Spleen (tissue), 13 donors: ENCODE data around the gene IRF6. TPM values are rescaled to one million over a fixed set of nuclear protein-coding genes. Genes with fewer than 3 reads are reported as not detected.

Experiments
- DNase-seq: peaks from one replicate; pipeline ENCODE4 v3.0.0-alpha.2; 2020
- H3K27ac ChIP-seq, 8 donors: fragments of 200-600 bp; sonication (generic) in 7 of 8; 1 replicate in 4 of 8; 2 replicates in 4 of 8; pipeline versions ENCODE4 v1.5.0 to v1.8.0; 2016 to 2021; ENCODE audit warnings: inconsistent platforms in 4 of 8, mild to moderate bottlenecking in 4 of 8, moderate library complexity in 1 of 8
- H3K27me3 ChIP-seq, 7 donors: fragments of 200-600 bp; sonication (generic) in 6 of 7; replicated peaks in 1 of 7; 1 replicate in 4 of 7; 2 replicates in 3 of 7; pipeline versions ENCODE4 v1.5.0 to v1.8.0; 2016 to 2021; ENCODE audit warnings: inconsistent platforms in 3 of 7, mild to moderate bottlenecking in 1 of 7
- H3K36me3 ChIP-seq, 6 donors: fragments of 200-600 bp; sonication (generic) in 5 of 6; 1 replicate in 4 of 6; 2 replicates in 2 of 6; pipeline versions ENCODE4 v1.5.0 to v1.8.0; 2016 to 2021; ENCODE audit warnings: inconsistent platforms in 2 of 6
- H3K4me1 ChIP-seq, 6 donors: fragments of 200-600 bp; sonication (generic) in 5 of 6; 1 replicate in 3 of 6; 2 replicates in 3 of 6; pipeline versions ENCODE4 v1.5.0 to v1.8.0; 2016 to 2021; ENCODE audit warnings: inconsistent platforms in 3 of 6
- H3K4me3 ChIP-seq, 8 donors: fragments of 200-600 bp; sonication (generic) in 7 of 8; 1 replicate in 4 of 8; 2 replicates in 4 of 8; pipeline versions ENCODE4 v1.5.0 to v1.8.0; 2016 to 2021; ENCODE audit warnings: inconsistent platforms in 4 of 8, mild to moderate bottlenecking in 4 of 8, moderate library complexity in 2 of 8
- H3K9me3 ChIP-seq, 8 donors: fragments of 200-600 bp; sonication (generic) in 7 of 8; 1 replicate in 4 of 8; 2 replicates in 4 of 8; pipeline versions ENCODE4 v1.5.0 to v1.8.0; 2016 to 2021; ENCODE audit warnings: inconsistent platforms in 4 of 8
- CTCF ChIP-seq, 11 experiments: fragments of 200-600 bp in 7 of 11; fragments of 450-650 bp in 4 of 11; sonication (generic) in 4 of 11; IDR thresholded peaks in 8 of 11; conservative IDR thresholded peaks in 3 of 11; 1 replicate in 7 of 11; 2 replicates in 4 of 11; pipeline versions ENCODE4 v1.4.0 to v1.8.0; 2016 to 2021; ENCODE audit warnings: antibody characterized with exemption in 11 of 11, inconsistent platforms in 4 of 11, mild to moderate bottlenecking in 1 of 11
- POLR2A ChIP-seq, 3 donors: fragments of 450-650 bp; IDR thresholded peaks; one replicate each; pipeline ENCODE4 v1.5.1; 2017; ENCODE audit warnings: antibody characterized with exemption in 3 of 3, mild to moderate bottlenecking in 1 of 3
- POLR2AphosphoS5 ChIP-seq, 3 donors: sonication (generic); formaldehyde crosslinking; IDR thresholded peaks; one replicate each; pipeline ENCODE4 v1.5.1; 2017; ENCODE audit warnings: antibody characterized with exemption in 3 of 3
- WGBS, 5 donors: extraction: QIAGEN DNeasy Blood & Tissue Kit in 3 of 5; methylation state at CpG; one replicate each; pipeline versions ENCODE4 v1.1.5 to v1.1.7; 2013 to 2018; 5-methylcytosine and 5-hydroxymethylcytosine counted together
- intact Hi-C: fragments of 100-400 bp; cut with DNase I; formaldehyde crosslinking; loops from one replicate; pipeline ENCODE4 v1.15.0; 2023; ENCODE audit warnings: low total_unique reads
- long read RNA-seq, 2 donors: transcript quantifications; one replicate each; lab custom pipeline, GENCODE V29; 2026
- polyA plus RNA-seq, 3 donors: library from polyadenylated mRNA; stranded (reverse); fragments of 200-250 nt; gene quantifications; one replicate each; pipeline ENCODE4 v1.2.1, GENCODE V29; 2013
- total RNA-seq, 7 donors: library from RNA; depleted of rRNA in 3 of 7; stranded (reverse); fragments of >200 nt in 3 of 7; fragmentation: NEBNext Ultra II Directional in 4 of 7; extraction: Animal tissue kit (Norgen Biotek cat#: 25700) in 4 of 7; gene quantifications; one replicate each; pipeline versions ENCODE4 v1.1.0 to v1.2.1, GENCODE V29; 2016 to 2021
- donor health status: healthy with polysubstance abuse.
- donor health status: DM: no; HTN: no; CAD: no; lungs with moderate emphysema.
- donor health status: DM: no; HTN: no; CAD: no.
- donor health status: Bipolar disorder and iron deficiency.
- donor health status: healthy.
- donor health status: DM: no; HTN: no; CAD: no.
- donor health status: DM: yes; HTN: yes; CAD: no.

Gene IRF6
- total RNA-seq = 1 to 10 TPM; 3.1 to 5.6 (median 4.0) TPM
- polyA plus RNA-seq = 1 to 10 TPM in 2 of 3 donors, under 1 TPM in 1; 0.59 to 1.6 (median 1.4) TPM
- long read RNA-seq, donor 1, full-length matches to known transcripts = 1 of 1 reads
- long read RNA-seq, donor 1, partial matches to known transcripts = 0 of 1 reads
- long read RNA-seq, donor 1, other reads (novel, unspliced or antisense) = 0 of 1 reads
- long read RNA-seq, donor 2, full-length matches to known transcripts = 2 of 2 reads
- long read RNA-seq, donor 2, partial matches to known transcripts = 0 of 2 reads
- long read RNA-seq, donor 2, other reads (novel, unspliced or antisense) = 0 of 2 reads

DNA sequence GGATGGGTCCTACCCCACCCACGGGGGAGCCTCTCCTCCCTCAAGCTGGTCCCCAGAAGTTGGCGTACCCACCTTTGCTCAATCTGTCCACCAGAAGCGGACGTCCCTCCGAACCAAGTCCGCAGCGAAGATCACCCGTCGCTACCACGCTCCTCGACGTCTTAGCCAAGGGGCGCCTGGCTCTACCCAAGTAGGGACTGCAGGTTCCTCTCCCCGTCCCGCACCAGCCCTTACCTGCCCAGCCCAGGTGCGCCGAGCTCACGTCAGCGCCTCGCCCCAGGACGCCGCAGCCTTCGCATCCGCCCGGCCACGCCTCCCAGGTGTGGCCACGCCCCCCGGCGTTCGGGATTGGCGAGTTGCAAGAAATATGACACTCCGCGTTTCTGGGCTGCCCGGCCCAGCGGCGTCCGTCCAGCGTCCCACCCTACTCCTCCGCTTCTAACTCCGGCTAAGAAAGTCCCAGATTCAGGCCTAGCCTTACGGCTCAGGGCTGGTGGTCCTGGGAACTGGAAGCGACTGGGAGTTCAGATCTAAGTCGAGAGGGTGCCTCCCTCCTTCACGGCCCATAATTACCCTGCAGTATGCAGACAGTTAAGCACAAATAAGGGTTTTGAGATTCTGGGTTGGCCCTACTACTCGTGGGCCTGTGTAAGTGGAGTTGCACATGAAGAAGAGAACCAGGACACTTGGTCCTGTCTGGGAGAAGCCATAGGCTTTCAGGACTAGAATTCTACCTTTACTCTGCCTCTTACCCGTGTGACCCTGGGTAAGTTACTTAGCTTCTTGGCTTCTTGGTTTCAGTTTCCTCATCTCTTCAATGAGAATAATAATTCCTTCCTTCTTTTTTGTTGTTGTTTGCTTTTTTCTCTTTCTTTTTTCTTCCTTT is at the start of gene IRF6:
IRF6 (minus strand) TSS at position 268 of the 886 bp plus-strand sequence. CDS start 4,729 bp downstream, outside the sequence.
- Histone ChIP-seq H3K4me1 (peaks cover 0 to 19% (median 13%) of the 10 kb centered on the region in 6 donors), H3K27ac (peak within 1 kb of the TSS in 7 of 8 donors; percentile 44 to 84 (median 67)), H3K36me3 (no peaks in the 10 kb centered on the region), H3K4me3 (peak within 1 kb of the TSS; percentile 37 to 74 (median 48)), H3K27me3 (peaks cover 0 to 16% (median 0%) of the 10 kb centered on the region in 7 donors), H3K9me3 (no peaks in the 10 kb centered on the region)
- DNase-seq = peak; percentile 95
- 7 to 19% (median 9%) methylated on average over 5 to 46 of the region's 46 CpGs for WGBS, 5 donors
- intact Hi-C loops = no loop called here
- TF ChIP-seq POLR2A (IDR thresholded peaks at IDR 0.05) (no peak), CTCF (IDR thresholded peaks at IDR 0.05 in 8 of 11, conservative IDR thresholded peaks at IDR 0.05 in 3 of 11) (no peak), POLR2AphosphoS5 (IDR thresholded peaks at IDR 0.05) (peak; percentile 59 to 77 (median 70))

DNA sequence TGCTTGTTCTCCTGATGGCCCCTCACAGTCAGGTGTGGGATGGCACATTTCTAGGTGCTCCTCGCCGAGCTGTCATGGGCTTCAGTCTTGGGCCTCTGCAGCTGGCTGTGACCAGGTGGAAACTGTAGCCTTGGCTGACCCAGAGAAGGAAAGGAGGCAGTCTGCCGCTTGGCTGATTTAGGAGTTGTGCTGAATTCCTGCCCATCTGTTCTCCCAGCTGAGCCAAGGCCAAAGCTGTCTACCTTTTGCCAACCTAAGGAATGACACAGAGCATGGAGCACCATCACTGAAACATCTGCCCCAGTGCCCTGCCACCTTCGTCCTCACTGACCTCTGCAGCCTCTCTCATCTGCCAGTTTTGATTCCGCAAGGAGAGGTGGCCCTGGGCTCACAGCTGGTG is 49.7 kb upstream of the IRF6 start:
- TF ChIP-seq POLR2A (IDR thresholded peaks at IDR 0.05) = no peak
- TF ChIP-seq CTCF (IDR thresholded peaks at IDR 0.05 in 8 of 11, conservative IDR thresholded peaks at IDR 0.05 in 3 of 11) = no peak
- TF ChIP-seq POLR2AphosphoS5 (IDR thresholded peaks at IDR 0.05) = no peak
- H3K4me3 ChIP-seq = no peak overlapping the region
- H3K27me3 ChIP-seq = no peaks in the 10 kb centered on the region
- H3K9me3 ChIP-seq = no peaks in the 10 kb centered on the region
- DNase-seq = no peak
- H3K36me3 ChIP-seq = peaks cover 4 to 69% (median 47%) of the 10 kb centered on the region in 6 donors
- 89 to 98% (median 92%) methylated on average over 3 to 5 of the region's 5 CpGs for WGBS, 5 donors
- intact Hi-C loops = no loop called here
- H3K27ac ChIP-seq = no peak overlapping the region
- peaks cover 0 to 2% (median 0%) of the 10 kb centered on the region in 6 donors for H3K4me1 ChIP-seq

GRCh38 chr1:209855006-209855405 is 49.1 kb upstream of the IRF6 start:
- Histone ChIP-seq H3K27me3 (no peaks in the 10 kb centered on the region), H3K4me3 (no peak overlapping the region), H3K27ac (no peak overlapping the region), H3K36me3 (peaks cover 4 to 75% (median 52%) of the 10 kb centered on the region in 6 donors), H3K4me1 (no peaks in the 10 kb centered on the region), H3K9me3 (no peaks in the 10 kb centered on the region)
- no peak for TF ChIP-seq POLR2AphosphoS5 (IDR thresholded peaks at IDR 0.05)
- WGBS, 5 donors = 46 to 63% (median 54%) methylated on average over 8 of the region's 8 CpGs
- no peak for DNase-seq
- intact Hi-C loops = no loop called here

GRCh38 chr1:209854196-209854595 is 48.3 kb upstream of the IRF6 start:
- TF ChIP-seq POLR2A (IDR thresholded peaks at IDR 0.05) = no peak
- no peak for TF ChIP-seq POLR2AphosphoS5 (IDR thresholded peaks at IDR 0.05)
- TF ChIP-seq CTCF (IDR thresholded peaks at IDR 0.05 in 8 of 11, conservative IDR thresholded peaks at IDR 0.05 in 3 of 11) = no peak
- DNase-seq = no peak
- H3K9me3 ChIP-seq = no peaks in the 10 kb centered on the region
- no peak overlapping the region for H3K4me3 ChIP-seq
- no peak overlapping the region for H3K27ac ChIP-seq
- intact Hi-C loops = no loop called here
- 51 to 94% (median 78%) methylated on average over 3 of the region's 3 CpGs for WGBS, 5 donors
- peaks cover 4 to 83% (median 57%) of the 10 kb centered on the region in 6 donors for H3K36me3 ChIP-seq
- H3K27me3 ChIP-seq = no peaks in the 10 kb centered on the region
- H3K4me1 ChIP-seq = no peaks in the 10 kb centered on the region
